Ovary (tissue), 3 donors: ENCODE results near the gene ARRB2.

Source experiments
- CTCF ChIP-seq, 3 donors: fragments of 450-650 bp in 2 of 3; fragments of 200-600 bp in 1 of 3; IDR thresholded peaks; one replicate each; pipeline versions ENCODE4 v1.5.1 to v1.8.0; 2016 to 2022; ENCODE audit warnings: antibody characterized with exemption in 3 of 3, mild to moderate bottlenecking in 1 of 3
- EP300 ChIP-seq: sonication (generic); formaldehyde crosslinking; IDR thresholded peaks from one replicate; pipeline ENCODE4 v1.6.1; 2017; ENCODE audit warnings: antibody characterized with exemption
- POLR2A ChIP-seq: fragments of 450-650 bp; IDR thresholded peaks from one replicate; pipeline ENCODE4 v1.6.1; 2017; ENCODE audit warnings: antibody characterized with exemption, mild to moderate bottlenecking, moderate library complexity
- donor health status: DM: no; HTN: no; CAD: no.

- TF ChIP-seq CTCF (IDR thresholded peaks at IDR 0.05): no peak
- no peak for TF ChIP-seq EP300
- no peak for TF ChIP-seq POLR2A
Measured at GRCh38 chr17:4742133-4742532, 31.7 kb downstream of the ARRB2 start.
